Measurements from ENCODE around the gene OR9Q1.

Gene OR9Q1, protein sequence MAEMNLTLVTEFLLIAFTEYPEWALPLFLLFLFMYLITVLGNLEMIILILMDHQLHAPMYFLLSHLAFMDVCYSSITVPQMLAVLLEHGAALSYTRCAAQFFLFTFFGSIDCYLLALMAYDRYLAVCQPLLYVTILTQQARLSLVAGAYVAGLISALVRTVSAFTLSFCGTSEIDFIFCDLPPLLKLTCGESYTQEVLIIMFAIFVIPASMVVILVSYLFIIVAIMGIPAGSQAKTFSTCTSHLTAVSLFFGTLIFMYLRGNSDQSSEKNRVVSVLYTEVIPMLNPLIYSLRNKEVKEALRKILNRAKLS

DNA sequence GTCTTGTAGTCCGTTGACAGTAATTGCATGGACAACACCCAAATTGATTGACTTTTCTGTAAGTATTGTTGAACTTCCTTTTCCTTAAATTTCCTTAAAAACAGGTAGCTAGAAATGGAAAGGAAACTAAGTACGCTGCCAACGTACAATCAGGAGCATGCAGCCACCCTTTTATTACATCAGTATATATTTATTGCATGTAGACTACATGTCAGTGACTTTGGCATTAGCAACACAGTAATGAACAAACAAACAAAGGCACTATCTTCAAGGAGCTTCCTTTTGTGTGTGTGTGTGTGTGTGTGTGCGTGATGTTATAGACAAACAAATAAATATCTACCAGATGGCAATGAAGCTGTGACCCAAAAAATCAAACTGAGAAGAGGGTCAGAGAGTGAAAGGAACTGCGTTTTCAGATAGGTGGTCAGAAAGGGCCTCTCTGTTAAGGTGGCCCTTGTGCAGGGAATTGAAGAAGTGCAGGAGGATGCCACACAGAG lies at the start of gene OR9Q1:
TSS of gene OR9Q1 (plus strand) at position 447 of the 497 bp plus-strand sequence. CDS start 155,564 bp downstream, outside the sequence.
- Histone ChIP-seq H3K27me3 (ENCODE audit: insufficient read depth, low read length, poor library complexity, severe bottlenecking) (no peaks in the 10 kb centered on the region), H3K4me3 (ENCODE audit: low read length, poor library complexity, severe bottlenecking) (no peak within 1 kb of the TSS), H3K9me2 (replicated peaks; ENCODE audit: low read depth, low read length) (no peaks in the 10 kb centered on the region), H3K4me2 (ENCODE audit: low read depth, low read length, poor library complexity, severe bottlenecking) (no peak within 1 kb of the TSS), H2AFZ (ENCODE audit: low read length) (no peak within 1 kb of the TSS), H3K4me1 (ENCODE audit: insufficient read depth, low read length, poor library complexity, severe bottlenecking) (no peaks in the 10 kb centered on the region), H3K36me3 (ENCODE audit: insufficient read depth, low read length) (no peaks in the 10 kb centered on the region), H3K79me2 (ENCODE audit: insufficient read depth, low read length) (no peaks in the 10 kb centered on the region), H4K20me1 (ENCODE audit: insufficient read depth, low read length, poor library complexity, severe bottlenecking) (no peaks in the 10 kb centered on the region), H3K9ac (ENCODE audit: low read depth, low read length, poor library complexity, severe bottlenecking) (no peak within 1 kb of the TSS), H3F3A (ENCODE audit: low read depth) (no peaks in the 10 kb centered on the region), H3K9me3 (ENCODE audit: insufficient read depth, low read depth, low read length) (no peaks in the 10 kb centered on the region)
- TF ChIP-seq, protein P1, sequence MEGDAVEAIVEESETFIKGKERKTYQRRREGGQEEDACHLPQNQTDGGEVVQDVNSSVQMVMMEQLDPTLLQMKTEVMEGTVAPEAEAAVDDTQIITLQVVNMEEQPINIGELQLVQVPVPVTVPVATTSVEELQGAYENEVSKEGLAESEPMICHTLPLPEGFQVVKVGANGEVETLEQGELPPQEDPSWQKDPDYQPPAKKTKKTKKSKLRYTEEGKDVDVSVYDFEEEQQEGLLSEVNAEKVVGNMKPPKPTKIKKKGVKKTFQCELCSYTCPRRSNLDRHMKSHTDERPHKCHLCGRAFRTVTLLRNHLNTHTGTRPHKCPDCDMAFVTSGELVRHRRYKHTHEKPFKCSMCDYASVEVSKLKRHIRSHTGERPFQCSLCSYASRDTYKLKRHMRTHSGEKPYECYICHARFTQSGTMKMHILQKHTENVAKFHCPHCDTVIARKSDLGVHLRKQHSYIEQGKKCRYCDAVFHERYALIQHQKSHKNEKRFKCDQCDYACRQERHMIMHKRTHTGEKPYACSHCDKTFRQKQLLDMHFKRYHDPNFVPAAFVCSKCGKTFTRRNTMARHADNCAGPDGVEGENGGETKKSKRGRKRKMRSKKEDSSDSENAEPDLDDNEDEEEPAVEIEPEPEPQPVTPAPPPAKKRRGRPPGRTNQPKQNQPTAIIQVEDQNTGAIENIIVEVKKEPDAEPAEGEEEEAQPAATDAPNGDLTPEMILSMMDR (conservative IDR thresholded peaks at IDR 0.05; ENCODE audit: low read length) = no peak
- no peak for TF ChIP-seq EZH2phosphoT487 (IDR thresholded peaks at IDR 0.05; ENCODE audit: borderline replicate concordance)

DNA sequence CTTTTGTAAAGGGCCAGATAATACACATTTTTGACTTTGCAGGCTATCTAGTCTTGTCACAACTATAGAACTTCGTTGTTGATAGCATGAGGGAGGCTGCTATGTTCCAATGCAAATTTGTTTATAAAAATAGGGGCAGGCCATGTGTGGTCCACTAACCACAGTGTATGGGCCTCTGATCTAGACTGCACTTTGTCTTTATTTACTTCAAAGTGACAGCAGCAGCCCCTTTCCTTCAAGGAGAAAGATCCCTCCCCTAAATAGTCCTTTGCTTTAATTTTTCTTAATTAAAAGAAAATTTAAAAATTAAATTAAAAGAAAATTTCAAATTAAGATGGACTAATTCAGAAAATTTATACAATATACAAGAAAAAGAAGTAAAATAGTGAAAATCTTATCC lies 49.5 kb upstream of the OR9Q1 start:
- H3K4me3 ChIP-seq (ENCODE audit: low read length, poor library complexity, severe bottlenecking) = no peak overlapping the region

DNA sequence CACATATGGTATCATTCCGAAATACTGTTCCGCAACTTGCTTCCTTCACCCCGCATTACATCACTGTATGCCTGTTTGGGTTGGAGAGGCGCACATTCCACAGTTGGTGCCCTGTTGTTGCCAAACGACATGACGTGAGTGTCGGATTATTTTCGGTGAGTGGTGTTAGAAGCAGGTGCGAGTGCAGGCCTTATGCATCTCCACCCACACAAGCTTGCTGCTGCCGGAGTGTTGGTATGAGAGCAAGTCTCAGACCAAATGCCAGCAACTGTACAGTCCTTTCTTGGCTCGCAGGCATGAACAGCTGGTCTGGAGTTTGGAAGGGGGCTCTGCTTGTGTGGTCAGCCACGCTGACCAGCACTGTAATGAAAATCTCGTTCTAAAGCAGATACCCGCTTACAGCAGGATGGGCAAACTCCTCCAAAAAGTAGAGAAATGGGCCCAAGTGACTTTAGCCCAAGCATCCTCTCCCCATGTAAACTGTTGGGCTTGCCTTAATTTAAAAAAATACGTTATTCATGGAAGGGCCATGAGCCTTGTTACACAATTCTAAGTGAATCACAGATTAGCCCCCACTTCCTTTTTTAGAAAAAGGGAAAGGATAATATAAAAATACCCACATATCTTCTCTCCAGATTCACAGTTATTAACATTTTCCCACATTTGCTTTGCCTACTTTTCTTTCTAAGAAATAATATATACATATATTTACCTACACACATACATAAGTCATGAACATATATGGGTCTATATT lies 48.7 kb upstream of the OR9Q1 start:
- Histone ChIP-seq H3K27me3 (ENCODE audit: insufficient read depth, low read length, poor library complexity, severe bottlenecking) (no peaks in the 10 kb centered on the region), H3F3A (ENCODE audit: low read depth) (no peaks in the 10 kb centered on the region), H4K20me1 (ENCODE audit: insufficient read depth, low read length, poor library complexity, severe bottlenecking) (no peaks in the 10 kb centered on the region), H2AFZ (ENCODE audit: low read length) (no peak overlapping the region), H3K4me1 (ENCODE audit: insufficient read depth, low read length, poor library complexity, severe bottlenecking) (no peaks in the 10 kb centered on the region), H3K9me3 (ENCODE audit: insufficient read depth, low read depth, low read length) (0 out of 2 replicates have a peak, but pooled peaks cover 3% of the 10 kb centered on the region), H3K79me2 (ENCODE audit: insufficient read depth, low read length) (no peaks in the 10 kb centered on the region), H3K9me2 (replicated peaks; ENCODE audit: low read depth, low read length) (no peaks in the 10 kb centered on the region), H3K4me2 (ENCODE audit: low read depth, low read length, poor library complexity, severe bottlenecking) (no peak overlapping the region), H3K36me3 (ENCODE audit: insufficient read depth, low read length) (no peaks in the 10 kb centered on the region), H3K9ac (ENCODE audit: low read depth, low read length, poor library complexity, severe bottlenecking) (no peak overlapping the region), H3K4me3 (ENCODE audit: low read length, poor library complexity, severe bottlenecking) (no peak overlapping the region)
- no peak for TF ChIP-seq EZH2phosphoT487 (IDR thresholded peaks at IDR 0.05; ENCODE audit: borderline replicate concordance)
- TF ChIP-seq, protein P1 (conservative IDR thresholded peaks at IDR 0.05; ENCODE audit: low read length) = no peak

More for the DNA sequence above, 49.5 kb upstream of the OR9Q1 start:
- Histone ChIP-seq H3K79me2 (ENCODE audit: insufficient read depth, low read length) (no peaks in the 10 kb centered on the region), H3K27me3 (ENCODE audit: insufficient read depth, low read length, poor library complexity, severe bottlenecking) (no peaks in the 10 kb centered on the region), H3K9ac (ENCODE audit: low read depth, low read length, poor library complexity, severe bottlenecking) (no peak overlapping the region), H3K4me1 (ENCODE audit: insufficient read depth, low read length, poor library complexity, severe bottlenecking) (no peaks in the 10 kb centered on the region), H4K20me1 (ENCODE audit: insufficient read depth, low read length, poor library complexity, severe bottlenecking) (no peaks in the 10 kb centered on the region), H3K36me3 (ENCODE audit: insufficient read depth, low read length) (no peaks in the 10 kb centered on the region), H3K4me2 (ENCODE audit: low read depth, low read length, poor library complexity, severe bottlenecking) (no peak overlapping the region), H3F3A (ENCODE audit: low read depth) (no peaks in the 10 kb centered on the region), H2AFZ (ENCODE audit: low read length) (no peak overlapping the region), H3K9me3 (ENCODE audit: insufficient read depth, low read depth, low read length) (0 out of 2 replicates have a peak, but pooled peaks cover 3% of the 10 kb centered on the region), H3K9me2 (replicated peaks; ENCODE audit: low read depth, low read length) (no peaks in the 10 kb centered on the region)
- TF ChIP-seq, protein P1 (conservative IDR thresholded peaks at IDR 0.05; ENCODE audit: low read length) = no peak
- TF ChIP-seq EZH2phosphoT487 (IDR thresholded peaks at IDR 0.05; ENCODE audit: borderline replicate concordance) = no peak

Measured in Loucy (cell line).